Measurements from ENCODE around the gene PIP5K1B.

PIP5K1B gene

DNA sequence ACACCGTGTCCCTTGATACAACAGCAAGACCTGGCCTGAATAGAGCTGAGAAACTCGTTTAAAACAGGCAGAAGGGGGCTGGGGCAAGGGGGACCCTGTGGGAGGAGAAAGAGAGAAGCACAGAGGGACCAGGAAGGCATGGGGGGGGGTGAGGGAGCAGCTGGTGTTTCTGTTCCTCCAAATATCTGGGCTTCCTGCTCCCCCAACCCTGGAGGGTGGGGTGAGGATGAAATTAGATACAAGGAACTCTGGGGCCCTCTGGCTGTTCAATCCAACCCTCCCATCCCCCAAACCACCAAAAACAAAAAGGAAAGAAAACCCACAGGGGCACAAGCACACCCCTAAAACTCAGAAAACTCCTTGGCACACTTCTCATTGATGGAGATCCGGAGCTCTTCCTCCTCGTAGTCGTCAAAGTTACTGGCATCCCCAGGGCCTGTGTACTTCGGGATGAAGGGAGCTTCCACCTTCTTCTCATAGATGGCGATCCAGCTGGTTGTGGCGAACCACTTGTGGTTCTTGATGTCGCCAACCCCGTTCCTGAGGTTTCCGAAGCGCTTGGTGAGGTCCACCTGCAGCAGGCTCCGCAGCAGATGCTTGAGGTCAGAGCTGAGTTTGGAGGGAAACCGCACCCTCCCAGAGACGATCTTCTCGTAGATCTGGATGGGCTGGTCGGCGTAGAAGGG is 307.8 kb downstream of the PIP5K1B start:
- no peak for DNase-seq (ENCODE audit: insufficient read length, low spot score)
- peak; percentile 64 for FAIRE-seq

- no peak for FAIRE-seq
- no peak for DNase-seq (ENCODE audit: insufficient read length, low spot score)
These were observed 308.3 kb downstream of the PIP5K1B start for GRCh38 chr9:69013382-69013727.

- FAIRE-seq (no peak), DNase-seq (ENCODE audit: insufficient read length, low spot score) (no peak)
These were observed 309.0 kb downstream of the PIP5K1B start, which contains the start of gene PRKACG for GRCh38 chr9:69014013-69014412. Gene PRKACG, minus strand, starts transcription at chr9:69014113. Its CDS starts 21 bp downstream, at chr9:69014092.

- DNase-seq (ENCODE audit: insufficient read length, low spot score) (no peak), FAIRE-seq (no peak)
These were observed 311.4 kb downstream of the PIP5K1B start for GRCh38 chr9:69016191-69017096.

DNA sequence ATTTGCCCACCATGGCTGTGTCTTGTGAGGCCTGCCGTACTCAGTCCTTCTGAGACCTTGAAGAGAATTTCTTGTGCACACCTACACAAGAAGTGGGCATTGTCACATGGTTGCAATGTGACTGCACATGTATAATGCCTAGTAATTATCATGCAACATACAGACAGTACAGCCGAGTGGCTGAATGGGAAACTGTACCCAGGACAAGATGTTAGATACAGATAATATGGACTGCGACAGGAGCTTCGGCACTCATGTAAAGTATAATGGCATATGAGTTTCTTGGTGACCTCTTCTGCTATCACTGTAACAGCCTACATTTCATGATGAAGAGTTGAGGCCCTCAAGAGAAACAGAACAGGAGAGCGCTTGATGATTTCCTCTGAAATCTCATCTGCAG is 313.7 kb downstream of the PIP5K1B start:
- FAIRE-seq (no peak), DNase-seq (ENCODE audit: insufficient read length, low spot score) (no peak)

GRCh38 chr9:69019808-69020207 is 314.8 kb downstream of the PIP5K1B start:
- DNase-seq (ENCODE audit: insufficient read length, low spot score) (no peak), FAIRE-seq (no peak)

- no peak for DNase-seq (ENCODE audit: insufficient read length, low spot score)
- no peak for FAIRE-seq
These were observed 315.5 kb downstream of the PIP5K1B start for GRCh38 chr9:69020301-69021145.

DNA sequence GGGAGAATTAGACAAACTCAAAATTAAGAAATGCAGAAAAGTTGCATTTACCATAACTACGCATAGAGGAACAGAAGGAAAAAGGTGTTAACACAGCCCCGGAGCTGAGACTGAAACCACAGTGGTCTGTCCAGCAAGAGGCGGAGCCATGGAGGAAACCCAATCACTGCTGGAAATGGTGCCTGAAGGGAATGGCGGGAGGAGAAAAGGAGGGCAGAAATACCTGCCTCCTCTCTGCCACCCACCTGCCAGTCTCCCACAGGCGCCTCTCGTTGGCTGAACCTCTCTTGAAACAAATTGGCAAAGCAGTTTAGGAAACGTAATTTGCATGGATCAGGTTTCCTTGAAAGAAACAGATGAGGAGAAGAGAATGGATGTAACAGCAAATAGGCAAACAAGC is 318.6 kb downstream of the PIP5K1B start:
- FAIRE-seq (no peak), DNase-seq (ENCODE audit: insufficient read length, low spot score) (no peak)

- DNase-seq (ENCODE audit: insufficient read length, low spot score) (no peak), FAIRE-seq (peak; percentile 86)
These were observed 322.5 kb downstream of the PIP5K1B start for GRCh38 chr9:69027355-69028097.

- FAIRE-seq: no peak
- DNase-seq (ENCODE audit: insufficient read length, low spot score): no peak
These were observed 323.7 kb downstream of the PIP5K1B start for GRCh38 chr9:69028754-69029153.

DNA sequence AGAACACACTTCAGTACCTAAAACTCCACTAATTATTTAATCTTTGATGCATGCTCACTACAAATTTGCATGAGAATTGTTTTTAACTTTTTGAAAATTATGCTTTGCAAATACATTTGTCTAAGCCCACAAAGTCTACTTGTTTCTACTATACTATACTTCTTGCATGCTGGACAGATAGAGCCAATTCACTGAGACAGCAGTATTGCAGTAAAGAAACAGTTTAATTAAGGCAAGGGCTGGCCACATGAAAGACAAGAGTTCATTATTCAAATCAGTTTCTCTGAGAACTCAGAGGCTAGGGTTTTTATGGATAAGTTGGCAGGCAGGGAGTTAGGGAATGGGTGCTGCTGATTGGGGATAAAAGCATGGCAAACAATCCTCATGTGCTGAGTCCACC is 324.5 kb downstream of the PIP5K1B start:
- DNase-seq (ENCODE audit: insufficient read length, low spot score): no peak
- no peak for FAIRE-seq

DNA sequence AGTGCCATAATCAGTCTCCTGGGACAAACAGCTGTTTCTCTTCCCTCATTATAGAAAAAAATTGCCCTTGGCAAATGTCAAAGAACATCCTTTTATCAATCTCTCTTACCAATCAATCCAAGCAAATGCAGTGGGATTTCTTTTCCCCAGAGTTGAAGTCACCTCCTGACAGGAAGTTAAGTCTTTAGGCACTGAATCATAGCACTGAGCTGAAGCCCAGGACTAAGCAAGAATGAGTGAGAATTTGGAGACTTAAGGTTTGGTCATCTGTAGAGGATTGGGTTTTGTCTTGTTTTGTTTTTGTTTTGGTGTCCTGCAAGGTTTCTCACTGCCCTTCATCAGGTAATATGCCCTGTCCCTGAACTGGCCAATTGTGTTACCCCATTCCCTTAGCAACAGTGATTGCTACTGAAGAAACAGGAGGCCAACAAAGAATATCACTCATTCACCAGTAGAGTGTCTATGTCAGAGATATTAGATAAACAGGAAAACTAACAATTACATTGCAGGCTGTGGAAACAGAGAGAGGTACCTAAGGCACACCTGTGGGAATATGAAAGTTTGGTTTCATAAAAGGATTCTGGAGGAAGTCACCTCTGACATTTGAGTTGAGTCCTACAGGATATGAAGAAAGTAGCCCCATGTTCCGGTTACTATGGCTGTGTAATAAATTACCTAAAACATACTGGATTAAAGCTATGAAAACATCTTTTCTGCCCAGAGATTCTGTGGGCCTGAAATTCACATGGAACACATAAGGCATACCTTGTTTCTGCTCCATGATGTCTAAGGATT is 326.0 kb downstream of the PIP5K1B start:
- DNase-seq (ENCODE audit: insufficient read length, low spot score) (no peak), FAIRE-seq (no peak)

DNA sequence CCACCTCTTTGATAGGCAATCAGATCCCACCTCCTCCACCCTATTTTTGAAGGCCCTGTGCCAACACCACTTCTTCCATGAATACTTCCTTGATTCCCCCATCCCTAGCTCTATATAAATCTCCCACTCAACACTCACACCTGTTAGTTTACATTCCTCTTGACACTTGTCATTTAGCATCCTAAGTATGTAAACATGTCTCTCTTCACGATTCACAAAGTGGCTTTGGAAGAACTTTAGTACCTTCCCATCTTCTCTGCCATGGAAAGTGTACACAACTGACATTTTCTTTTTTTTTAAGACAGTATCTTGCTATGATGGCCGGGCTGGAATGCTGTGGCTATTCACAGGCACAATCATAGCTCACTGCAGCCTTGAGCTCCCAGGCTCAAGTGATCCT is 329.0 kb downstream of the PIP5K1B start:
- DNase-seq (ENCODE audit: insufficient read length, low spot score): no peak
- no peak for FAIRE-seq

DNA sequence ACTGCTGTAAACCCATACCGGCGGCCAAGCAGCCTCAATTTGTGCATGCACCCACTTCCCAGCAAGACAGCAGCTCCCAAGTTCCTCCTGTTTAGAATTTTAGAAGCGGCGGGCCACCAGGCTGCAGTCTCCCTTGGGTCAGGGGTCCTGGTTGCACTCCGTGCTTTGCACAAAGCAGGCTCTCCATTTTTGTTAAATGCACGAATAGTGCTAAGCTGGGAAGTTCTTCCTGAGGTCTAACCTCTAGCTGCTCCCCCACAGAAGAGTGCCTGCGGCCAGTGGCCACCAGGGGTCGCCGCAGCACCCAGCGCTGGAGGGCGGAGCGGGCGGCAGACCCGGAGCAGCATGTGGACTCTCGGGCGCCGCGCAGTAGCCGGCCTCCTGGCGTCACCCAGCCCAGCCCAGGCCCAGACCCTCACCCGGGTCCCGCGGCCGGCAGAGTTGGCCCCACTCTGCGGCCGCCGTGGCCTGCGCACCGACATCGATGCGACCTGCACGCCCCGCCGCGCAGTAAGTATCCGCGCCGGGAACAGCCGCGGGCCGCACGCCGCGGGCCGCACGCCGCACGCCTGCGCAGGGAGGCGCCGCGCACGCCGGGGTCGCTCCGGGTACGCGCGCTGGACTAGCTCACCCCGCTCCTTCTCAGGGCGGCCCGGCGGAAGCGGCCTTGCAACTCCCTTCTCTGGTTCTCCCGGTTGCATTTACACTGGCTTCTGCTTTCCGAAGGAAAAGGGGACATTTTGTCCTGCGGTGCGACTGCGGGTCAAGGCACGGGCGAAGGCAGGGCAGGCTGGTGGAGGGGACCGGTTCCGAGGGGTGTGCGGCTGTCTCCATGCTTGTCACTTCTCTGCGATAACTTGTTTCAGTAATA is 330.6 kb downstream of the PIP5K1B start, which contains the start of gene FXN:
TSS of gene FXN (plus strand) at position 315 of the 871 bp plus-strand sequence. CDS start at position 346, 31 bp downstream.
- DNase-seq (ENCODE audit: insufficient read length, low spot score) (peak; percentile 86), FAIRE-seq (peak; percentile 72)

- DNase-seq (ENCODE audit: insufficient read length, low spot score) (no peak), FAIRE-seq (peak; percentile 83)
These were observed 331.3 kb downstream of the PIP5K1B start for GRCh38 chr9:69036309-69036708.

DNA sequence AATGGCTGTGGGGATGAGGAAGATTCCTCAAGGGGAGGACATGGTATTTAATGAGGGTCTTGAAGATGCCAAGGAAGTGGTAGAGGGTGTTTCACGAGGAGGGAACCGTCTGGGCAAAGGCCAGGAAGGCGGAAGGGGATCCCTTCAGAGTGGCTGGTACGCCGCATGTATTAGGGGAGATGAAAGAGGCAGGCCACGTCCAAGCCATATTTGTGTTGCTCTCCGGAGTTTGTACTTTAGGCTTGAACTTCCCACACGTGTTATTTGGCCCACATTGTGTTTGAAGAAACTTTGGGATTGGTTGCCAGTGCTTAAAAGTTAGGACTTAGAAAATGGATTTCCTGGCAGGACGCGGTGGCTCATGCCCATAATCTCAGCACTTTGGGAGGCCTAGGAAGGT is 331.8 kb downstream of the PIP5K1B start:
- FAIRE-seq (no peak), DNase-seq (ENCODE audit: insufficient read length, low spot score) (no peak)

- no peak for DNase-seq (ENCODE audit: insufficient read length, low spot score)
- FAIRE-seq: no peak
These were observed 335.6 kb downstream of the PIP5K1B start for GRCh38 chr9:69040646-69041045.

Data from GM19239 (cell line).